HUES64 (cell line): ENCODE data around the gene PRKAG1.

Experiments used
- H3K27ac ChIP-seq: 2 replicates; pipeline ENCODE4 v1.7.0; 2013; ENCODE audit warnings: low read depth, low read length, inconsistent platforms
- H3K27me3 ChIP-seq: 2 replicates; pipeline ENCODE4 v1.6.1; 2013; ENCODE audit warnings: mild to moderate bottlenecking, low read length; ENCODE audit not compliant: insufficient read depth
- H3K36me3 ChIP-seq: 2 replicates; pipeline ENCODE4 v1.6.1; 2013; ENCODE audit warnings: mild to moderate bottlenecking, low read length; ENCODE audit not compliant: insufficient read depth
- H3K4me1 ChIP-seq: 2 replicates; pipeline ENCODE4 v1.6.1; 2013; ENCODE audit warnings: mild to moderate bottlenecking, low read length, moderate library complexity; ENCODE audit not compliant: insufficient read depth
- H3K4me3 ChIP-seq: 2 replicates; pipeline ENCODE4 v1.5.1; 2013; ENCODE audit warnings: mild to moderate bottlenecking, low read length, moderate library complexity
- H3K9ac ChIP-seq: 2 replicates; pipeline ENCODE4 v1.6.1; 2013; ENCODE audit warnings: mild to moderate bottlenecking, low read depth, low read length
- H3K9me3 ChIP-seq: 2 replicates; pipeline ENCODE4 v1.6.1; 2013; ENCODE audit warnings: low read depth, low read length; ENCODE audit not compliant: insufficient read depth
- WGBS: fragments of 150-250, 120-280 bp; methylation state at CpG from one replicate; pipeline ENCODE4 v1.1.7; 2013; ENCODE audit warnings: missing lambda C conversion rate; 5-methylcytosine and 5-hydroxymethylcytosine counted together

Gene PRKAG1

DNA sequence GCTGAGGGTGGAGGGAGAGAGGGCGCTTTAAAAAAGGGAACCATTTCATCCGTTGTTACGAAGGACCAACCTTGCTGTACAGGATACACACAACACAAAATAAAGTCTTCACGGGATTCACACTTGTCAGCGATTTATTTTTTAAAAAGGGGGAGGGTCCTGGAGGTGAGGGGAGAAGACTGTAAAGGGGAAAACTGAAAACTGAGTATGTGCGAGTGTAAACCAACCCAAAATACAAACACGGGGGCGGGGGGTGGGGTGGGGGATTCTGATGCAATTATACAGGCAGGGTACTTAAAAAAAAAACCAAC, 499 bp upstream of the PRKAG1 start:
- peak overlapping the region; percentile 89 for H3K9ac ChIP-seq
- WGBS: no CpG with 5 or more reads among the region's 8 CpGs
- H3K4me3 ChIP-seq: peak overlapping the region; percentile 73
- H3K36me3 ChIP-seq: peaks cover 28% of the 10 kb centered on the region
- H3K27me3 ChIP-seq: no peaks in the 10 kb centered on the region
- no peaks in the 10 kb centered on the region for H3K9me3 ChIP-seq
- peak overlapping the region; percentile 95 for H3K27ac ChIP-seq
- peaks cover 12% of the 10 kb centered on the region; the same call in 1 of the 2 replicates for H3K4me1 ChIP-seq

DNA sequence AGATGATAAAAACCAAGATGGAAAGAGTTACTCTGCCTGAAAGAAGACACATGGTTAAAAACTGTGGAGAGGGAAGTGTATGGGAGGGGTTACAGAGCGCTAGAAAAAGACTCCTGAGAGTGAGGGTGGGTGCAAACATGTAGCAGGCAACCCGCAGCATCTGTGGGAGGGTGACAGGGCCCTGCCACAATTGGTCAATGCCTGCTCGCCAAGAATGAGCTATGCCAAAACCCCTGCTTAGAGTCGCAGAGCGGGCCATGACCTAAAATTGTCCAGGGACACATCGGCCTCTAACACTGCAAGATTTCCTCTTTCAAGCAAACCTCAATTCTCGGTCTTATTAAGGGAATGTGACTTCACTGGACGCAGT, 700 bp downstream of the PRKAG1 start:
- Histone ChIP-seq H3K4me1 (peaks cover 12% of the 10 kb centered on the region; the same call in 1 of the 2 replicates), H3K9me3 (no peaks in the 10 kb centered on the region), H3K27me3 (no peaks in the 10 kb centered on the region), H3K4me3 (peak overlapping the region; percentile 73), H3K27ac (peak overlapping the region; percentile 95), H3K36me3 (peaks cover 17% of the 10 kb centered on the region), H3K9ac (peak overlapping the region; percentile 89)
- WGBS: 11% methylated on average over 8 of the region's 8 CpGs

DNA sequence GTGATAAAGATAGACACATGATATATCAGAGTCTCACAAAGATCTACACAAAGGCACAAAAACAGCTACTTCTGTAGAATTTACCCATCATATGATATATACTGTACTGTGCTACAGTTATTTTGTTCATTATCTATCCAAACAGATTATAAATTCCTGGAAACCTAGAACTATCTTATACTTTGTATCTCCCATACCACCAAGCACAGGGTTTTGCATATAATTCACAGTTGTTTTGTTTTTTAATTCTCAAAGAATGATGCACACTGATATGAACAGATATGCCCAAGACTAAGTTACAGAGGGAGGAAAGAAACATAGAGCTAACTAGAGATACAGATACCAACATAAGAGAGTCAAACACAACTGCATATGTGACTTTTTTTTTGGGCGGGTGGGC, 3.4 kb downstream of the PRKAG1 start:
- Histone ChIP-seq H3K9me3 (no peaks in the 10 kb centered on the region), H3K36me3 (peaks cover 5% of the 10 kb centered on the region; the same call in 1 of the 2 replicates), H3K27ac (no peak overlapping the region), H3K9ac (no peak overlapping the region), H3K4me1 (peaks cover 12% of the 10 kb centered on the region; the same call in 1 of the 2 replicates), H3K4me3 (no peak overlapping the region), H3K27me3 (no peaks in the 10 kb centered on the region)
- WGBS: 98% methylated on average over 1 of the region's 1 CpG

DNA sequence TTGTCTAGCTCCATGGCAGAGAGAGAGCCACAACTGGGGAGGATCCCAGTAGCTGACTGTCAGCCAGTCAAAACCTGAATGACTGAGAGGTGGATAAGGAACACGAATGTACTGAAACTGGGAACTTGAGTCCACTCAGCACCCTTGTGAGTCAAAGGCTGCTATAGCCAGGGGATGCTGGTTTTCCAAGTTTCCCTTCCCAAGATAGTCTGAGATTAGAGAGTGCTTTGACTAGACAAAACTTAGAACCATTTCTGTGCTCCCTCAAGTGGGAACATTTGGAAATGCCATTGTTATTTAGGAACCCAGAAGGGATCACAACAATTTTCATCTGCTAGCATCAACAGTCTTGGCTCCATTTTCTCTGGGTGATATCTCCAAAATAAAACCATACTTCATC, 4.0 kb downstream of the PRKAG1 start:
- Histone ChIP-seq H3K4me1 (peaks cover 9% of the 10 kb centered on the region; the same call in 1 of the 2 replicates), H3K9me3 (no peaks in the 10 kb centered on the region), H3K9ac (no peak overlapping the region), H3K27ac (no peak overlapping the region), H3K27me3 (no peaks in the 10 kb centered on the region), H3K36me3 (peaks cover 5% of the 10 kb centered on the region; the same call in 1 of the 2 replicates), H3K4me3 (no peak overlapping the region)
- 63% methylated on average over 1 of the region's 1 CpG for WGBS

DNA sequence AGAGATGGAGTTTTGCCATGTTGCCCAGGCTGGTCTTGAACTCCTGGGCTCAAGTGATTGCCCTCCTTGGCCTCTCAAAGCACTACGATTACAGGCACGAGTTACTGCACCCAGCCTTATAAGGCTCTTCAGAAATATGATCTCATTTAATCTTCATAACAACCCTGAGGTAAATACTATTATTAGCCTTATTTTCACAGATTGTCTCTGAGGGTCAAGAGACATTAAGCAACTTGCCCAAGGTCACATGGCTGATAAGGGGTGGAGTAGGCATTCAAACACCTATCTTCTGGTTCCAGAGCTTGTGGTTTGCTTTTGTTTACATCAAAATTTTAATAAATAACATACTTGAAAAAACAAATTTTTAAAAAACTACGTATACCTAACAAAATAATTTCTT, 5.1 kb downstream of the PRKAG1 start:
- Histone ChIP-seq H3K36me3 (peaks cover 5% of the 10 kb centered on the region; the same call in 1 of the 2 replicates), H3K27me3 (no peaks in the 10 kb centered on the region)

DNA sequence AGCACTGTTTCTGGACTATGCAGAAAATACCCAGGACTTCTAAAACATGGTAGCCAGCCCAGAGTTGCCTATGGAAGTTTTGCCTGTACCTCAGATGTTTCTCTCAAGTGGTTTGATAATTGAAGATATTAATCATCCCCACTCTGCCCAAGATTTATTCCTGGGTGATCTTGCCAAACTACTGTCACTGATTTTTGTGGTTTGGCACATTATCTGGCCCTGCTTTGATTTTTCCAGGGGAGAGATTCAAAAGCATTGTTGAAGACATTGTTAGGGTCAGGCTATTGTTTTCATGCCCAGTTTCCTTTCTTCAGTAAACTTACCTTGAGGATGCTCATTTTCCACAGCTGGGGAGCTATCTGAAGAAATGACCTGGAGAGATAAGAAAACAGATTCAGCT, 5.8 kb downstream of the PRKAG1 start:
- Histone ChIP-seq H3K36me3 (peaks cover 5% of the 10 kb centered on the region; the same call in 1 of the 2 replicates), H3K4me1 (peaks cover 5% of the 10 kb centered on the region; the same call in 1 of the 2 replicates), H3K9me3 (no peaks in the 10 kb centered on the region), H3K27ac (no peak overlapping the region), H3K9ac (no peak overlapping the region), H3K27me3 (no peaks in the 10 kb centered on the region), H3K4me3 (no peak overlapping the region)

More for the DNA sequence above, 5.1 kb downstream of the PRKAG1 start:
- 93% methylated on average over 2 of the region's 3 CpGs for WGBS
- Histone ChIP-seq H3K9ac (no peak overlapping the region), H3K4me3 (no peak overlapping the region), H3K4me1 (peaks cover 6% of the 10 kb centered on the region; the same call in 1 of the 2 replicates), H3K27ac (no peak overlapping the region), H3K9me3 (no peaks in the 10 kb centered on the region)

DNA sequence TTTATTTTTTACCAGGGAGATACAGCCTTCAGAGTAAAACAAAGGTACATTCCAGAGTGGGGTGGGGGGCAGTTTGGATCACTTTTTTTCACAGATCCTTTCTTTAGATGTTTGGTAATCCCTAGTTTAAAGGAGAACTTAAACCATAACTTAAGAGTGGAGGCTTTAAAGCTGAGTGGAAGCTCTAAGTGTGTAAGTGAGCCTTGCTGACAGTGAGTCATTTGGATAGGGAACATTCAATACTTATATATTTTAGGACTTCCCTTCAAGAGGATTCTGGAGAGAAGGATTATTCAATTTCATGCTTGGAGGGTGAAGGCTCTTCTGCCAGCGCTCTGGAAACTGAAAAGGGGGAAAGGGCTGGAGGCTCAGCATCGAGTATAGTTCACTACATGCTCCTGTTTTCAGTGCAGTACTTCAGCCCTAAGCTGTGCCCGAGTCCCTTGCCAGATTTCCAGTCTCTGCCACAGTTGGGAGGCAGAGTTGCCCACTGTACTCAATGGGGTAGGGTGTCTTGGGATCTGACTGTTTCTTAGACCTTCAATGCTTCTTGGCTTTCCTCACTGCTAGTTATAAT, 8.4 kb downstream of the PRKAG1 start:
- peaks cover 8% of the 10 kb centered on the region; the same call in 1 of the 2 replicates for H3K36me3 ChIP-seq
- H3K27ac ChIP-seq: no peak overlapping the region
- H3K9me3 ChIP-seq: no peaks in the 10 kb centered on the region

DNA sequence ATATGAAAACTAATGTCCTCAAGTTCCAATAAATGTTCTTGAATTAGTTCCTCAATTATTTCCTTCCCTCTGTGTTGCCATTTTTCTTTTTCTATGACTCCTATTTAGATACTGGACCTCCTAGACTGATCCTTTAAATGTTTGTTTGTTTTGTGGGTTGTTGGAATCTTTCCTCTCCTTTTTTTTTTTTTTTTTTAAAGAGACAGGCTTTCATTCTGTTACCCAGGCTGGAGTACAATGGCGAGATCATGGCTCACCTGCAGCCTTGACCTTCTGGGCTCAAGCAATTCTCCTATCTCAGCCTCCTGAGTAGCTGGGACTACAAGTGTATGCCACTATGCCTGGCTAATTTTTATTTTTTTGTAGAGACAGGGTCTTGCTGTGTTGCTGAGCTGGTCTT, 9.6 kb downstream of the PRKAG1 start:
- Histone ChIP-seq H3K36me3 (peaks cover 9% of the 10 kb centered on the region; the same call in 1 of the 2 replicates), H3K27ac (no peak overlapping the region), H3K4me3 (no peak overlapping the region), H3K4me1 (no peaks in the 10 kb centered on the region), H3K9me3 (no peaks in the 10 kb centered on the region), H3K9ac (no peak overlapping the region), H3K27me3 (no peaks in the 10 kb centered on the region)
- 79% methylated on average over 1 of the region's 1 CpG for WGBS

More for the DNA sequence above, 8.4 kb downstream of the PRKAG1 start:
- H3K27me3 ChIP-seq: no peaks in the 10 kb centered on the region
- no peak overlapping the region for H3K9ac ChIP-seq
- H3K4me1 ChIP-seq: no peaks in the 10 kb centered on the region
- H3K4me3 ChIP-seq: no peak overlapping the region
- 88% methylated on average over 3 of the region's 3 CpGs for WGBS

DNA sequence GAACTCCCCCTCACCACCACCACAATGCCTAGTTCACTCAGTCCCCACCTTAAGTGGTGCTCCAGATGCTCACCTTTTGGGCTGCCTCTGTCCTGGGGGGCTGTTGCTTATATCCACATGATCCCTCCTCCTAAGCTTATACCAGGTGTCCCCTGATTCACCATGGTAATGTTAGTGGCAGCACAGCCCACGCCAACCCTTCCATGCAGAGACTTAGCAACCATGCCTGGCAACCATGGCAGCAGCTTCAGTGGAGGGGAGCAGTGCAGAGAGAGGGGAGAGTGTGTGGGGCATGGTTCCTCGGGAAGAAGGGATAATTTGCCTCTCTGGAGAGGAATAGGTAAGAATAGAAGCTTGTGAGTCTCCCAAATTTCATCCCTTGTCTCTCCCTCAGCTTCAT, 18.2 kb downstream of the PRKAG1 start:
- H3K9me3 ChIP-seq: no peaks in the 10 kb centered on the region
- no peak overlapping the region for H3K4me3 ChIP-seq
- no peak overlapping the region for H3K9ac ChIP-seq
- H3K4me1 ChIP-seq: peaks cover 9% of the 10 kb centered on the region
- H3K27ac ChIP-seq: no peak overlapping the region
- WGBS: 94% methylated on average over 2 of the region's 2 CpGs
- H3K27me3 ChIP-seq: peaks cover 62% of the 10 kb centered on the region
- peaks cover 13% of the 10 kb centered on the region for H3K36me3 ChIP-seq

DNA sequence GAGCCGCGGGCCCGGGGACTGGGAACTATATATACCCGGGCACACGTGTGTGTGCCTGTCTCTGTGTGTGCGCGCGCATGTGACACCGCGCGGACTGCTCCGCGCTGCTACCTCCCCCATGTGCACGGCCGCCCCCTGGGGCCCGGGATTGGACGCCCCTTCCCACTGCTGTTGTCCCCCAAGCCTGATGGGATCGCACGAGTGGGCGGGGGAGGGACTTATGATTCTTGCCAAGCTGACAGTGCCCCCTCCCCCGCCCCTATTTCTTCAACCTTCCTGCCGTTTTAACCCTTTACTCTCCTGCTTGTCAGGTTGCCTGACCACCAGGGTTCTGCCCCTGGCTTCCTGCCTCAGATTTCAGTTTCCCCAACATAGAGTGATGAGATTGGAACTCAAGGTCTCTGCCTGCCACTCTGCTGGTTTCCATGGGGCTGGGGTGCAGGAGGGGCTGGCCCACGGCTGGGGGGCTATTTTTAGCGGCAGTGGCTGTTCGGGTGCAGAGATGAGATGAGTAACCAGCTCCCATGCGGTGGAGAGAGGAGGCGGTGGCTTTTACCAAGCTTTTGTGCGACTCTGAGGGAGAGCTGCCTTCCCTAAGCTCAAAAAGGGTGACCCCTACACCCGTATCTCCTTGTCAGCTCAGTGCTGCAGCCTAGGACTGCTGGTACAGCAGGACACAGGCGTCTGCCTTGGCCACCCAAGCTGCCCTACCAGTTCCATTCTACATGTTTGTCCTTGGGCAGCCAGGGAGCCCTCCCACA, 19.0 kb downstream of the PRKAG1 start, which contains the start of gene DDN:
TSS of gene DDN (minus strand) at position 5 of the 761 bp plus-strand sequence. CDS start 88 bp downstream, outside the sequence.
- Histone ChIP-seq H3K4me1 (peaks cover 9% of the 10 kb centered on the region), H3K9ac (no peak within 1 kb of the TSS), H3K4me3 (peak within 1 kb of the TSS; percentile 55), H3K9me3 (no peaks in the 10 kb centered on the region), H3K27ac (no peak within 1 kb of the TSS), H3K36me3 (peaks cover 9% of the 10 kb centered on the region), H3K27me3 (peaks cover 69% of the 10 kb centered on the region)
- WGBS: 5% methylated on average over 30 of the region's 30 CpGs

DNA sequence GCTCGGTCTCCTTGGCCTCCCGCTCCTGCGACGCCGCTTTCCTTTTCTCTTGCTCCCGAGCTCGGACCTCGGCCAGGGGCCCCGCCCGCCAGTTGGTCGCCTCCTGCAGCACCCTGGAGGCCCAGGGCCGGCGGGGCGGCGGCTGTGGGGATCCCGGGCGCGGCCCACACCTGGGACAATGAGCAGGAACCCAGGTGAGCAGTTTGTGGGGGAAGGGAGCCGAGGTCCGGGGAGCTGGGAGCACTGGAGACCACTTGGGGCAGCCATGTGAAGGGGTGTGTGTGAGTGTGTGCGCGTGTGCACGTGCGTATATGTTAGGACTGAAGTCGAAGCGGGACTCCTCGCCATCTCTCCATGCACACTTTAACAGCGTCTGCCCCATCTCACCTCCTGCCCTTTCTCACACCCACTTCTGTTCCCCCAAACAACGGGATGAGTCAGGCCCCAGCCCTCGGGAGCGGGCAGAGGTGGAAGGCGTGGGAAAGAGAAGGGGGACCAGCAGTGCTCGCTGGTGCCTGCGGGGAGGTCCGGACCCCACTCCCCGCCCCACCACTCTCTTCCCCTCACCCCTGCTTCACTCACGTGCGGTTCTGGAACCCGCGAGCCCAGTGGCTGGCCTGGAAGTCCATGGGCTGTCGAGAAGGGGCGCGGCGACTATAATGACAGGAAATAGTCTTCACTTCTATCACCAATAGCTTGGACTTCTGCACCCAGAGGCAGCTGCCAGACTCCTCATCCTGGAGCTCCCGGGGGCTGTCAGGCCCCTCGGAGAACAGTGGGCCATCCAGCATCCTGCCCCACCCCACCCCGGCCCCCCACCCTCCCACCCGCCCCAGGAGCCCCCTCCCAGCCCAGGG, 19.9 kb downstream of the PRKAG1 start:
- WGBS: 1% methylated on average over 35 of the region's 48 CpGs
- Histone ChIP-seq H3K4me1 (peaks cover 9% of the 10 kb centered on the region), H3K9ac (no peak overlapping the region), H3K4me3 (peak overlapping the region; percentile 54), H3K27ac (no peak overlapping the region), H3K27me3 (peaks cover 77% of the 10 kb centered on the region), H3K36me3 (peaks cover 9% of the 10 kb centered on the region), H3K9me3 (no peaks in the 10 kb centered on the region)
